Skeletal muscle satellite cell (primary cell): ENCODE results near the gene PTTG2. TPM values are rescaled to one million over a fixed set of nuclear protein-coding genes. Genes with fewer than 3 reads are reported as not detected.
"Not testable (repeated sequence)": the region's sequence is repeated elsewhere in the genome, so short reads cannot be mapped to it uniquely, and the experiment has no call there.

ENCODE experiments used
- H3K27me3 ChIP-seq: 2 replicates; pipeline ENCODE4 v1.7.0; 2013; ENCODE audit warnings: low read length; ENCODE audit not compliant: control insufficient read depth, insufficient read depth
- H3K36me3 ChIP-seq: 2 replicates; pipeline ENCODE4 v1.7.0; 2013; ENCODE audit warnings: mild to moderate bottlenecking, control low read depth, low read length; ENCODE audit not compliant: insufficient read depth
- H3K4me1 ChIP-seq: 2 replicates; pipeline ENCODE4 v1.7.0; 2013; ENCODE audit warnings: low read length; ENCODE audit not compliant: control insufficient read depth, insufficient read depth
- H3K4me2 ChIP-seq: 2 replicates; pipeline ENCODE4 v1.7.0; 2013; ENCODE audit warnings: mild to moderate bottlenecking, low read length
- H3K4me3 ChIP-seq: 2 replicates; pipeline ENCODE4 v1.7.0; 2013; ENCODE audit warnings: low read length
- H3K9ac ChIP-seq: 2 replicates; pipeline ENCODE4 v1.7.0; 2013; ENCODE audit warnings: mild to moderate bottlenecking, low read depth, low read length, moderate library complexity
- H3K9me3 ChIP-seq: replicated peaks from 2 replicates; pipeline ENCODE4 v1.7.0; 2013; ENCODE audit warnings: mild to moderate bottlenecking, control low read depth, low read length
- total RNA-seq: library from RNA; depleted of rRNA; stranded (reverse); fragments of >200 nt; gene quantifications from 2 replicates; pipeline ENCODE4 v1.2.3, GENCODE V29; 2012; rRNA removed

The PTTG2 gene
- total RNA-seq, result 0.25 TPM in 1 of 2 replicates, not detected in the other

GRCh38 chr4:37960098-37960497 lies at the start of gene PTTG2:
Gene PTTG2 (plus strand): TSS chr4:37960398. CDS start chr4:37960435, 37 bp downstream.
- peaks cover 2% of the 10 kb centered on the region for H3K4me1 ChIP-seq
- H3K36me3 ChIP-seq, result no peaks in the 10 kb centered on the region
- H3K4me3 ChIP-seq, result no peak within 1 kb of the TSS
- no peaks in the 10 kb centered on the region for H3K27me3 ChIP-seq
- no peaks in the 10 kb centered on the region for H3K9me3 ChIP-seq
- no peak within 1 kb of the TSS for H3K4me2 ChIP-seq
- H3K9ac ChIP-seq, result no peak within 1 kb of the TSS

- H3K9me3 ChIP-seq, result no peaks in the 10 kb centered on the region
- no peak overlapping the region for H3K4me3 ChIP-seq
- H3K9ac ChIP-seq, result no peak overlapping the region
- peaks cover 7% of the 10 kb centered on the region for H3K4me1 ChIP-seq
- no peak overlapping the region for H3K4me2 ChIP-seq
- H3K27me3 ChIP-seq, result peaks cover 6% of the 10 kb centered on the region
- H3K36me3 ChIP-seq, result no peaks in the 10 kb centered on the region
Measured at GRCh38 chr4:37914539-37914938, 45.7 kb upstream of the PTTG2 start.

DNA sequence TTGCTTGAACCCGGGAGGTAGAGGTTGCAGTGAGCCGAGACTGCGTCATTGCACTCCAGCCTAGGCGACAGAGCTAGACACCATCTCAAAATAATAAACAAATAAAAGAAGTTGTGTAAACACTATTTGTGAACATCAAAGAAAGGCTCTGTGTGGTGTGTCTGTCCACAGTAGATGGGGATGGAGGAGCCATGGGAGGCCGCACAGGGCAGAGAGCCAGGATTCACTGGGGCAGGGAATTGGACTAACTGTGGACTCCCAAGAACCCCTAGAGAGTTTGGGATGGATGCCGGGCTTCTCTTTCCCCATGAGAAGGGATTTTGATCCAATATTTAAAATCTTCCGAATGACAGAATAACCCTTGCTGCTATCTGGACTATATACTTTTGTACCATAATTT lies 42.8 kb upstream of the PTTG2 start:
- no peaks in the 10 kb centered on the region for H3K36me3 ChIP-seq
- peaks cover 5% of the 10 kb centered on the region for H3K4me1 ChIP-seq
- H3K4me2 ChIP-seq, result no peak overlapping the region
- no peak overlapping the region for H3K9ac ChIP-seq
- H3K4me3 ChIP-seq, result no peak overlapping the region
- peaks cover 6% of the 10 kb centered on the region for H3K27me3 ChIP-seq
- no peaks in the 10 kb centered on the region for H3K9me3 ChIP-seq

GRCh38 chr4:37918653-37919052 lies 41.5 kb upstream of the PTTG2 start:
- Histone ChIP-seq H3K4me3 (no peak overlapping the region), H3K9ac (no peak overlapping the region), H3K4me2 (no peak overlapping the region), H3K27me3 (peaks cover 6% of the 10 kb centered on the region), H3K4me1 (peaks cover 10% of the 10 kb centered on the region), H3K9me3 (no peaks in the 10 kb centered on the region), H3K36me3 (no peaks in the 10 kb centered on the region)

DNA sequence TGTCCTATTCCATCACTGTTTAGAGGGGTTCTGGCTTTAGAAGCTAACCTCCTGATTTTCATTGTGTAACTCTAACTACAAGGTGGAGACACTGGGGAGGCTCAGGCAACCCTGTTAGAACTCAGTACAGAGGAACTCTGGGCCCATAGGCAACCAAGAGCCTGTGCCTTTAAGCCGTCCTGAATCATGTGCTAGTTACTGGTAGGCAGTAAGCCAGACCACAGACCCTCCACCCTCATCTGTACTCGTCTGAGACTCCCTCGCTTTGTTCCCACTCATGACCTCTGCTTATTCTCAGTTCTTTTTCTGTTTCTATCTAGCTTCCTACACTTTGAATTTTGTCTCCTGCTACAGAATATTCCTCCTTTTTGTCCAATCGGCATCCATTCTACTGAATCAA lies 37.9 kb upstream of the PTTG2 start:
- no peak overlapping the region for H3K9ac ChIP-seq
- H3K9me3 ChIP-seq, result no peaks in the 10 kb centered on the region
- H3K4me2 ChIP-seq, result no peak overlapping the region
- peaks cover 8% of the 10 kb centered on the region for H3K27me3 ChIP-seq
- H3K4me3 ChIP-seq, result peak overlapping the region; percentile 21
- H3K36me3 ChIP-seq, result no peaks in the 10 kb centered on the region
- H3K4me1 ChIP-seq, result peaks cover 17% of the 10 kb centered on the region

- Histone ChIP-seq H3K27me3 (peaks cover 11% of the 10 kb centered on the region), H3K4me1 (peaks cover 17% of the 10 kb centered on the region)
- H3K36me3 ChIP-seq, H3K9ac ChIP-seq, H3K4me3 ChIP-seq, H3K4me2 ChIP-seq, H3K9me3 ChIP-seq: not testable (repeated sequence)
Measured at GRCh38 chr4:37923089-37923488, 37.1 kb upstream of the PTTG2 start.

DNA sequence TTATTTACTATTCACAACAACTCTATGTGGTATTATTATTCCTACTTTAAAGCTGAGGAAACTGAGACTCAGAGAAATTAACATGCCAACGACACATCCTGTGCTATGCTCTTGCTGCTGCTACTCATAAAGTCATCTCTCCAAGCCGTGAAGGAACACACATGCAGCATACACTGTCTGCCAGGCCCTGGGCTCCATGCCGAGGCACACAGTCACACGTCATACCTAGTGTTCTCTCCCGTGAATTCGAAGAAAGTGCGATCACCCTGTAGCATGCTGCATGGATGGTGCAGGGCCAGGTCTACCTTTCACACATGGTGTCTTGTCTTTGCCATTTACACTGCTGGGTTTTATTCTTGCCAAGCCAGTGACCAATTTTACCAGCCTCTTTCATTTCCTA lies 35.3 kb upstream of the PTTG2 start:
- Histone ChIP-seq H3K4me1 (peaks cover 30% of the 10 kb centered on the region), H3K27me3 (peaks cover 11% of the 10 kb centered on the region), H3K4me2 (no peak overlapping the region), H3K9ac (no peak overlapping the region), H3K9me3 (no peaks in the 10 kb centered on the region), H3K4me3 (no peak overlapping the region), H3K36me3 (no peaks in the 10 kb centered on the region)

DNA sequence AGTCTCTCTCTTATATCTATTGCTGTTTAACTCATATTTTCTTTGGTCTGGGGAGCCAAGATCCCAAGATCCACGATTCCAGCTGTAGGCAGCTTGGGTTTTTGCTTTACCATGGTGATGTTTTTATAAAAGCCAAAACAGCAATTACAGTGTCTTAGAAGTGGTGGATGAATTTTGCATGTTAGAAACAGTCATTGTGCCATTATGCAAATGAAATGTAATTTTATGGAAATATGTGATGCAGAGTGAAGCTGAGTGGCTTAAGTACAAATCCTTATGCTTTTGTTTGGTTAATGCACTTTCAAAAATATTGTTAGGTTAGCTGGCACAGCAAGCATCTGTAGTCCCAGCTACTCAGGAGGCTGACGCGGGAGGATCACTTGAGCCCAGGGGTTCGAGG lies 32.8 kb upstream of the PTTG2 start:
- no peak overlapping the region for H3K4me3 ChIP-seq
- peaks cover 11% of the 10 kb centered on the region for H3K27me3 ChIP-seq
- H3K36me3 ChIP-seq, result no peaks in the 10 kb centered on the region
- H3K9me3 ChIP-seq, result no peaks in the 10 kb centered on the region
- H3K9ac ChIP-seq, result no peak overlapping the region
- H3K4me1 ChIP-seq, result peaks cover 35% of the 10 kb centered on the region
- H3K4me2 ChIP-seq, result no peak overlapping the region

- H3K9ac ChIP-seq, result no peak overlapping the region
- H3K9me3 ChIP-seq, result no peaks in the 10 kb centered on the region
- peak overlapping the region; percentile 36 for H3K4me2 ChIP-seq
- no peaks in the 10 kb centered on the region for H3K36me3 ChIP-seq
- H3K27me3 ChIP-seq, result peaks cover 11% of the 10 kb centered on the region
- no peak overlapping the region for H3K4me3 ChIP-seq
- peaks cover 34% of the 10 kb centered on the region for H3K4me1 ChIP-seq
Measured at GRCh38 chr4:37928426-37929416, 31.5 kb upstream of the PTTG2 start.

- H3K36me3 ChIP-seq, result no peaks in the 10 kb centered on the region
- H3K9ac ChIP-seq, result no peak overlapping the region
- H3K4me1 ChIP-seq, result peaks cover 17% of the 10 kb centered on the region
- H3K27me3 ChIP-seq, result peaks cover 5% of the 10 kb centered on the region
- no peaks in the 10 kb centered on the region for H3K9me3 ChIP-seq
- no peak overlapping the region for H3K4me3 ChIP-seq
- no peak overlapping the region for H3K4me2 ChIP-seq
Measured at GRCh38 chr4:37934096-37934495, 26.1 kb upstream of the PTTG2 start.

GRCh38 chr4:37934609-37935008 lies 25.6 kb upstream of the PTTG2 start:
- no peaks in the 10 kb centered on the region for H3K9me3 ChIP-seq
- peaks cover 13% of the 10 kb centered on the region for H3K4me1 ChIP-seq
- H3K4me2 ChIP-seq, result no peak overlapping the region

GRCh38 chr4:37935026-37935425 lies 25.2 kb upstream of the PTTG2 start:
- Histone ChIP-seq H3K9ac (no peak overlapping the region), H3K4me1 (peaks cover 13% of the 10 kb centered on the region), H3K4me2 (no peak overlapping the region), H3K4me3 (no peak overlapping the region), H3K36me3 (no peaks in the 10 kb centered on the region), H3K27me3 (peaks cover 5% of the 10 kb centered on the region), H3K9me3 (no peaks in the 10 kb centered on the region)

More at GRCh38 chr4:37934609-37935008, 25.6 kb upstream of the PTTG2 start:
- H3K27me3 ChIP-seq, result peaks cover 5% of the 10 kb centered on the region
- no peaks in the 10 kb centered on the region for H3K36me3 ChIP-seq
- no peak overlapping the region for H3K4me3 ChIP-seq
- H3K9ac ChIP-seq, result no peak overlapping the region
